C4-2B (cell line): Measurements from ENCODE around the gene RPL27.

Source experiments
- CTCF ChIP-seq: fragments of 450-650 bp; conservative IDR thresholded peaks from 2 replicates; pipeline ENCODE4 v1.5.1; 2017; ENCODE audit warnings: mild to moderate bottlenecking
- ZFX ChIP-seq: fragments of 450-650 bp; IDR thresholded peaks from 2 replicates; pipeline ENCODE4 v1.6.1; 2017

DNA sequence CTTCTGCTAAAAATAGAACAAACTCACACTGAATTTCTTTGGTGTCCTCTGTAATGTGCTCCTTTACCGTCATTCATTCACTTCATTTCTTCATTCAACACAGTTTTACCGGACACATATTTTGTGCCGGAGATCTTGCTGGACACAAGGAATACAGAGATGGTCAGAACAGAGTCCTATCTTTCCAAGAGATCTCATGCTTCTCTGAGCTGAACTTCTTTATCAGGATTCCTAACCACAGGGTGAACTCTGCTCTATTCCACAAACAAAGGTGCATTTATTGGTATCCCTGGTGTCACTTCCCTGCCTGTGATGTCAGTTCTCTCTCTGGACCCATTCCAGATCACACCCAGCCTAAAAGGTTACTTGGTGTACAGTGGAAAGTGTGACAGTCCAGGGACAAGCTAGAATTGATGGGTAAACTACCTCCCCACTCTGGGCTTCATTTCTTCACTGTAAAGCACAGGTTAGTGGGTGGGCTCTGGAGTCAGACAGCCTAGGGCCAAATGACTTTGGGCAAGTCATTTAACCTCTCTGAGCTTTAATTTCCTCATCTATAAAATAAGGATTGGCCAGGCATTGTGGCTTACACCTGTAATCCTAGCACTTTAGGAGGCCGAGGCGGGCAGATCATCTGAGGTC lies 12.6 kb downstream of the RPL27 start:
- TF ChIP-seq CTCF (no peak), ZFX (no peak)
